ENCODE data around the gene MAST2.
A peak's percentile ranks its signal among the peaks of the same experiment; 100 is the strongest.
"Not testable (repeated sequence)": the region's sequence is repeated elsewhere in the genome, so short reads cannot be mapped to it uniquely, and the experiment has no call there.

Gene MAST2

DNA sequence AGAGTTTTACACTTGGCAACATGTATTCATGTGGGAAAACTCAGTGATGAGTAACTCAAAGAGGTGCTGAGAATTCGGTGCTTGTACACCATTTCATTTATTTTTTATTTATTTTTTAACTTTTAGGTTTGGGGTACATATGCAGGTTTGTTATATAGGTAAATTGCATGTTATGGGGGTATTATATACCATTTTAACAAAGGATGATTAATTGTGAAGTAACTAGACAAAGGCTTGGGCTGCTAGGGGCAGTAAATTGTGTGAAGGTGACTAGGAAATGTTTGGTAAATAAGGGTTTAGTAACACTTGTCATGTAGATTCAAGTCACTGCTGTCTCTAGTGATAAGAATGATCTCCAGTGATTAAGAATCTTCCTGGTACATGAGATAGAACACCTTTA, 139.0 kb downstream of the MAST2 start:
- no peak for DNase-seq

DNA sequence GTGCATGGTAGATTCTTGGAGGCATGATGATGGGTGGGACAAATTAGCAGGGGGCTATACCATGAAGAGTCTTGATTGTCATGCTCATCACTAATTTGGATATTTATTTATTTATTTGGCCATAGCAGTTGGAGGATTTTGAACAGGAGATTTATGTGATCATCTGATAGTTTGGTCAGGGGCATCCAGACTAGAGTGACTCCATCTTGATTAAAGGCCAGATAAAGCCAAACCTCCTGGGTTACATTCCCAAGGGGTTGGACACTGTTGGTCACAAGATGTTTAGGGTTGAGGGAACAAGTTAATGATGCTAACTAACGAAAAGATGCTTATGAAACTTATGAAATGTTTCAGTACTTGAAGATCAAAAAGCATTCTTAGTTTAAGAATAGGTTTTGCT, 139.8 kb downstream of the MAST2 start:
- no peak for DNase-seq

DNA sequence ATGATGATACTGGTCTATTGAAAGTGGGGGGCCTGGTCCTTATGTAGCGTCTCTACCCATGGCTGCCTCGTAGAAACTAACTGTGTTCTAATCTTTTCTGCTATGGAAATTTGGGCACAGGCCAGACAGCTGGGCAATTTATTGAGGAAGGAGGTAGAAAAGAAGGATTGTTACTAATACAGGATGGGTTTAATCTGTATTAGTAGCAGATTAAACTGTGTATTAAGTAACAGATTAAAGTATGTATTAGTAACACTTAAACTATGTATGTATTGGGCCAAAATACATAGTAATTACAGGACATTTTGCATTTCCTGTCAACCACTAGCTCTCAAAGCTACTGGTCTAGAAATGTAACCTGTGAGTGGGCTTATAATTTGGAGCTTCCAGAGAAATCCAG, 142.0 kb downstream of the MAST2 start:
- DNase-seq: peak; percentile 66

DNA sequence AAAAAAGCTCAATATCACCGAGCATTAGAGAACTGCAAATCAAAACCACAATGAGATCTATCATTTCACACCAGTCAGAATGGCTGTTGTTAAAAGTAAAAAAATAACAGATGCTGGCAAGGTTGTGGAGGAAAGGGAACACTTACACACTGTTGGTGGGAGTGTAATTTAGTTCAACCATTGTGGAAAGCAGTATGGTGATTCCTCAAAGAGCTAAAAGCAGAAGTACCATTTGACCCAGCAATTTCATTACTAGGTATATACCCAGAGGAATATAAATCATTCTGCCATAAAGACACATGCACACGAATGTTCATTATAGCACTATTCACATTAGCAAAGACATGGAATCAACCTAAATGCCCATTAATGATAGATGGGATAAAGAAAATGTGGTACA, 146.1 kb downstream of the MAST2 start:
- DNase-seq: not testable (repeated sequence)

DNA sequence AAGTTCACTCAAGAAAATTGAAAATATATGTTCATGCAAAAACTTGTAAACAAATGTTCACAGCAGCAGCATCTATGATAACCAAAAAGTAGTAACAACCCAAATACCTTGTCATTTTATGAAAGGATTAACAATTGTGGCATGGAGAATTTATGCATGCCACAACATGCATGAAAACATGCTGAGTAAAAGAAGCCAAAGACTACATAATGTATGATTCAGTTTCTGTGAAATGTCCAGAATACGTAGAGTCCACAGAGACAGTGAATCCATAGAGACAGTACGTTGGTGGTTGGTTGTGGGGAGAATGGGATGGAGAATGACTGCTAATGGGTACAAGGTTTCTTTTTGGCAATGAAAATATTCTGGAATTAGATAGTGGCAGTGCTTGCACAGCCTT, 148.7 kb downstream of the MAST2 start:
- DNase-seq: peak; percentile 29

DNA sequence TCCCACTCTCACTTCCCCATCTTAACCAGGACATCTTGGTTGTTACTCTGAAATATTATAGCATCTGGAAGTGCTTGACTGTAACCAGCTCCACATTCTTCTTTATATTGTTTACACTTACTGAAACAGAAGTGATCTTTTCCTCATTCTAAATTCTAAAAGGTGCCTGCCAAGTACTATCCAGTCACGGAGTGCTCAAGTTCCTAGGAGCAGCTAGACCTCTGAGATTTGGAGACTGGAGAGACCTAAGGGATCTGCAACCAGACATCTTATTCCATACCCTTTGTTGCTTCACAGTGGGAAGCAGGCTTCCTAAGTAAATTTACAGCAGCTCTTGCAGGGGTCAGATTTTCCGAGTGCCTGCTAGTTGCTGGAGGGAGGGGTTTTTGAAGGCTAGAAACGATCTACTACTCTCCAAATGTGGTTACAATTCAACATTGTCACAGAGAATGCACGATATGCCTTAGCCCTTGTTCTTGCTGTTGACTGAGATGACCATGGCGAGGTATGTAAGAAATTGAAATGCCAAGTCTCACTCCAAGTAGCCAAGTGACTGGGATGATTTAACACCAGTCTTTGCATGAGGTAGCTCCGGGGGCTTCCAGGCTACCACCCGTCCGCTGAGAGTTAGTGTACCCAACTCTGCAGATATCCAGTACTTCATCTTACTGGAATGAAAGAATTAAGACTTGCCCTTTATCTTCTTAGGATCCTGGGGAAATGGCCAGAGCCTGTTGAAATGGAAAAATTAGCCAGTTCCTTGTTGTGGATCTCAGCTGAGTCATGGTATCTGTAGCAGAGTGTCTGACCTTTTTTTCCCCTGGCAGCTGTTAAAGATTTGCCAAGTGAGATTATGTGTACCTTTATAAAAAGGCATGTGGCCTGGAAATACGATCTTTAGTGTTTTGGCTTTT, 150.8 kb downstream of the MAST2 start:
- DNase-seq: peak; percentile 64

DNA sequence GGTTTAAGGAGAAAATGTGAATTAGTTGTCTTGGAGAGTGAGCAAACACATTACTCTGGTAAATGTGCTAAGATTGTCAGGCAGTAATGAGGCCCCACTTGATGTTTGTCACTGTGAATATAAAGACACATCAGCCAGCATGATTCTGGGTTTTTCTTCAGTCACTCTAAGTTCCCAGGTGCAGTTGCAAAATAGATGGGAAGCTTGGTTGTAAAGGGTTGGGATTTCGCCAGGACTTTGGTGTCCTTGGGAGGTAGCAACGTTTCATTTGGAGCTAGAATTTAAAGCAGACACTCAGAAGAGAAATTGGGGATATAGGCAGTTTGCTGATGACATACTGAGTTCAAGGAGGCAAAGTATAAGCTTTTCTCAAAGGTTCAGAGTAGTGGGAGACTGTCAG, 154.3 kb downstream of the MAST2 start:
- DNase-seq: no peak

DNA sequence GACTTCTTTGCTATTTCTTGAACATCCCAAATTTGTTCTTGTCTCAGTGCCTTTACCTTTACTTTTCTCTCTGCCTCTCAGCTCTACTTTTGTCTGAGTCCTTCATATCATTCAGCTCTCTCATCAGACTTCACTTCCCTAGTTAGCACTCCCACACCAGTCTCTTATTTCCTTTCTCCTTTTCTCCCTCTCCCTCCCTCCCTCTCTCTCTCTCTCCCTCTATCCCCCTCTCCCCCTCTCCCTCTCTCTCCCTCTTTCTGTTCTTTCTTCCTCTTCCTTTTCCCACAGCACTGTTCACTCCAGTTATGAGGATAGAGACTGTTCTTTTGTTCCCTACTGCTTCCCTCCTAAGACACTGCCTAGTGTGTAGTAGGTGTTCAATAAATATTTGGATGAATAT, 154.9 kb downstream of the MAST2 start:
- no peak for DNase-seq

DNA sequence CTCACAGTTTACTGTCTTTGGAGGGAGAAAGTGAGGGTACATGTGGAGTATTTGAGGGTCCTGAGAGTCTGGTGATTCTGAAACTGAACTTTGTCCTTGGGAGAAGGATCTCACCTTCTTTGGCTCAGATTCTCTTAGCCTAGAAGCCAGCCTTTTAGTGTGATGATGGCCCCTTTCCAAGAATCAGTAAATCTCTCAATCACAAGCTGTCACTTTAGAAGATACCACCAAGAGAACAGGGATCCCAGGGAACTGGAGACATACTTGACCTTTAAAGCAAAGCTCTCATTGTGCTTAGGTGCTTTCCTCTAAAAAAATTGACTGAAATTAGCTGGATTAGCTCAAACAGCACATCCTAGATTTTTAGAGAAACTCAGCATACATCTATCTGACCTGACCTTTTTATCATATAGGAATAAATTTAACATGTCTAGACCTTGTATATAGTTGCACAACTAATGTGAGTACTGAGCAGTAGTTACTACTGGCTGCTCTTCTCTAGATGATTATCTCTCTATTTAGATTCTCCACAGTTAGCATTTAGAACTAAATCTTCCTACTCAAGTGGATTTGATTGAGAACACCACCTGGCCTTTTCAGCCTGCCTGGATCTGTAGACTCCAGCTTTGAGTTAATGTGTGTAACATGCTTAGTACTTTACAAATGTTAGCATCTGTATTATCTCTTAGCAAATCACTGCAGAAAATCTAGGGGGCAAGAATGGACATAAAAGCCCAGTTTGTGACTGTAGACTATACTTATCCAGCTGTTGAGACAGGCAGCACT, 157.7 kb downstream of the MAST2 start:
- no peak for DNase-seq

DNA sequence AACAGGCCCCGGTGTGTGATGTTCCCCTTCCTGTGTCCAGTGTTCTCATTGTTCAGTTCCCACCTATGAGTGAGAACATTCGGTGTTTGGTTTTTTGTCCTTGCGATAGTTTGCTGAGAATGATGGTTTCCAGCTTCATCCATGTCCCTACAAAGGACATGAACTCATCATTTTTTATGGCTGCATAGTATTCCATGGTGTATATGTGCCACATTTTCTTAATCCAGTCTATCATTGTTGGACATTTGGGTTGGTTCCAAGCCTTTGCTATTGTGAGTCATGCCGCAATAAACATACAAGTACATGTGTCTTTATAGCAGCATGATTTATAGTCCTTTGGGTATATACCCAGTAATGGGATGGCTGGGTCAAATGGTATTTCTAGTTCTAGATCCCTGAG, 158.5 kb downstream of the MAST2 start:
- DNase-seq: not testable (repeated sequence)

DNA sequence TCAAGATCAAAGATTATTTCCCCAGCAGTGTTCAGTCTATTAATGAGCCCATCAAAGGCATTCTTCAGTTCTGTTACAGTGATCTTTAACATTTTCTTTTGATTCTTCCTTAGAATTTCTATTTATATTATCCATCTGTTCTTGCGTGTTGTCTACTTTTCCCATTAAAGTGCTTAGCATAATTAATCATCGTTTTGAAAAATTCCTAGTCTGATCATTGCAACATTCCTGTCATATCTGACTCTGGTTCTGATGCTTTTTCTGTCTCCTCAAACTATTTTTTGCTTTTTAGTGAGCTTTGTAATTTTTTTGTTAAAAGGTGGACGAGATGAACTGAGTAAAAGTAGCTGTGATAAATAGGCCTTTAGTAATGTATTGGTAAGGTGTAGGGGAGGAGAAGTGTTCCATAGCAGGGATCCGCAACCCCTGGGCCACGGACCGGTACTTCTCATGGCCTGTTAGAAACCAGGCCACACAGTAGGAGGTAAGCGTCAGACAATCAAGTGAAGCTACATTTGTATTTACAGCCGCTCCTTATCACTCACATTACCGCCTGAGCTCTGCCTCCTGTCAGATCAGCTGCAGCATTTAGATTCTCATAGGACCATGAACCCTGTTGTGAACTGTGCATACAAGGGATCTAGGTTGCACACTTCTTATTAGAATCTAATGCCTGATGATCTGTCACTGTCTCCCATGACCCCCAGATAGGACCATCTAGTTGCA, 165.7 kb downstream of the MAST2 start:
- peak; percentile 28 for DNase-seq

DNA sequence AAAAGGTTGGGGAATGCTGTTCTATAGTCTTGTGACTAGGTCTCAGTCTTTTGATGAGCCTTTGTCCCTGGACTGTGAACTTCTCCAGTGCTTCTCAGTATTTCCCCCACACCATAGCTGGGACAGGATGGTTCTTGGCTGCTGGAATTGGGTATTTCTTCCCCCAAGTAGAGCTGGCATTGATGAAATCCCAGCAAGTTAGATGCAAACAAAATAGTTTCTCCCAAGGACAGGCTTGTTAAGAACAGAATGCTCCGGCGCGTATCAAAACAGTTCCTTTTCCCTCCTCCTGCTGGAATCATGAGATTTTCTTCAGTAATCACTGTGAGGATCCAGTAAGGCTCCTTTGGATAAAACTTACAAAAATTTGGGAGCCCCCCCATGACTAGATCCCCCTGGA, 166.5 kb downstream of the MAST2 start:
- no peak for DNase-seq

DNA sequence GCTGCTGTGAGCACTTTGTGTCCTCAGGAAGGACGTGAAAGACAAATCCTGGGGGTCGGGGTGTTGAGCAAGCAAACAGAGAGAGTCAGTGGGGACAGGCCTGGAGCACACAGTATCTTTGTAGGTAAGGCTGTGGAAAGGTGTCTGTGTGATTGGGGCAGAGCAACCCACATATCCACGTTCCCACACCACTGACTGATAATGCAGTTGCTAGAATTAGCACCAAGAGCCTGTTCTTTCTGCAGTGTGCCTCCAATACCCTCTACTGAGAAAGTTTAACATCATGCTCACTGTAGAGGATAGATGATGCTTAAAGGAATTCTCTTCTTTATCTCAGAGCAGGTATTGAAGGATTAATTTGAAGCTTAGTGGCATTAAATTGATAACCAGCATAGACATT, 167.9 kb downstream of the MAST2 start:
- no peak for DNase-seq

DNA sequence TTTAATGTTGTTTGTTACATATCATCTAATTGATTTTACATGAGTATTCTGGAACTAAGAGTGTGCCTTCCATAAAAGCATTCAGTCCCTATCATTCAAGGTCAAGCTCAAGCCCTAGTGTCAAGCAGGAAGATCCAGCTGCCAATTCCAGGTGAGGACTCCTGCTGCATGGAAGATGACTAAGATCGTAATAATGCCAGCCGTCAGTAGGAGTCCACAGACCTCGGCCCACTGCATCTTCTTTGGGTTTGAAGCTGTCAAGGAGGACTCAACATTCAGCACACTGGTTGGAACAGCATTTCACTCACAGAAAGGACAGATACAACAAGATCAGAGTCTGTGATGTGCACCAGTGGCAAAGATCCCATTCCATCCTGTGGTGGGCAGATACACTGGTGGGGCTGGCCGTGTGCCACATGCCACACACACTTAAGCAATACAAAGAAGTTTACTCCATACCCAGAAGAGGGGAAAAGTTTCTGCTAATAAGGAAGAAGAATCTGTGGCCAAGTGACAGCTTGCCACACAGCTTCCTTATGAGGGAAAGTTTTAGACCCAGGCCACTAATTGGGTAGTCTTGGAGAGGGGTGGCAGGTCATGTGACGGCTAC, 168.6 kb downstream of the MAST2 start:
- DNase-seq: no peak

DNA sequence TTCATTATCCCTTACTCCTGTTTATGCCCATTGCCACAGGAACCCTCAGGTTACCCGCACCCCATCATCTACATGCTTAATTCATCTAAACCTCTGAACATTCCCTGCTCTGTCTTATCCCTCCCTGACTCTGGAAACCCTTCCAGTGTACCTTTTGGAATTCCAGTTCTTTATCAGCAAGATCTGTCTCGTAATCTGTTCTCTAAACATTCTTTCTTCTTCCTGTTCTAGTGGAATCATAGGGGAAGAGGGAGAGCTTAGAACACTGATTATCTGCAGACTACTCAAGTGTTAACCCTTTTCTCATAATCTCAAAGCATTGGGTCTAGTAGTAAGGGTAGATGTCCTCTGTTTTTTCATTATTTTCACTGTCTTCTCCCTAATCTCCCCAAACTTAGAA, 169.2 kb downstream of the MAST2 start:
- no peak for DNase-seq

DNA sequence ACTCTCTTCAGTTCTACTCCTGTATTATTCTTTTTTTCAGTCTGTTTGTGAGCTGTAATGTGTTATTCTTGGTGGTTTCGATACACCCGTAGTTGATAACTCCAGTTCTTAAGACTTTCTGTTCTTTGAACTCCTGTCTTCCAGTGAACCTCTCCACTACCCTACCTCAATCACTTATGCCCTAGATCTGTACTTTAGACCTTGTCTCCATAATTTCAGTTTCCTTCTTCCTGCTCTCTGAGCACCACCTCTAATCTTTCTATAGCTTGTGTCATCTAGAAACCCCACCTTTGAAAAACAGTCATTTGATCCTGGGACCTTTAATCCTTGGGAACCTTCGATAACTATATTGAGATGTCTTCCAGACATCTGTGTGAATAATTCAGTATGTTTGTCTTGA, 169.7 kb downstream of the MAST2 start:
- DNase-seq: no peak

DNA sequence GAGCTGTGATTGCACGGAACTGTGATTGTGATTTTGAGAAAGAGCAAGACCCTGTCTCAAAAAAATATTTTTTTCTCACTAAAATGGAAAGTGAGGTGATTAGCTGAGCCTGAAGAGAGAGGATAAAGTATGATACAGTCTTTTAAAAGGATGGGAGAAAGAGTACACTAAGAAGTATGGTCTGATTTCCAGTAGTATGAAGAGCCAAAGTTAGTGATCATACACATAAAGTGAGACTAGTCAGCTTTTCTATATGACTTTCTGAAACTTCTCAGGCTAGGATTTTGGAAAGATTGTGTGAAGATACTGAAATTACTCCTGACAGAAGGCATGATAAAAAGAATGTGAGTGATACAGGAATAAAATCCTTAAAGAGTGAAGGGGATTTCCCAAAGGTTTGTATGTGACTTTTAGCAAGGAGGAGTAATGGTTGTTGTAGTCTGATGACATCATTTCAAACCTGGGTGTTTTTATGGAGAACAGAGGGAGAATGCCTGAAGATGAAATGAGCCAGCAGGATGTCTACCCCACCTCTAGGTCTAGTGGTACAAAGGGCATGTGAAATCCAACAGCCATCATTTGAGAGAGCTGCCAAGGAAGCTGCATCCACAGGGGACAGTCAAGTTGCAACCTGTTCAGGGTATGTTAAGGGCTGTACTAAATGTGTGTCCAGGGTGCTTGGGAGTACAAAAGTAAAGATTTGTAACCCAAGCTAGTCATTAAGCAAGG, 171.3 kb downstream of the MAST2 start:
- DNase-seq: no peak

DNA sequence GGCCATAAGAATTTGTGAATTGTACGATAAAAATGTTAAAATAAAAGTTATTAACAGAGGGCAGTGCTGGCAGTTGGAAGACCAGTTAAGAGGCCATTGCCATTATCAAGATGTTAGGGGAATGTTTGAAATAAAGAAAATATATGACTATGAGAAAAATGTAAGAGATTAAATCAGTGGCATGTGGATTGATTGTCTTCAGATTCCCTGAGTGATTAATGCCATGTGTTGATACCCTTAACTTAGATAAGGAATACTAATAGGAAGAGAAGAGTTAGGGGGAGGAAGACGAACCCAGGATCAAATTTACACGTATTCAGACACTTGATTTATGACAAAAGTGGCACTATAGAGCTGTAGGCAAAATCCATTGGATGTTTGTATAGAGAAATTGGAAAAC, 173.2 kb downstream of the MAST2 start:
- no peak for DNase-seq

DNA sequence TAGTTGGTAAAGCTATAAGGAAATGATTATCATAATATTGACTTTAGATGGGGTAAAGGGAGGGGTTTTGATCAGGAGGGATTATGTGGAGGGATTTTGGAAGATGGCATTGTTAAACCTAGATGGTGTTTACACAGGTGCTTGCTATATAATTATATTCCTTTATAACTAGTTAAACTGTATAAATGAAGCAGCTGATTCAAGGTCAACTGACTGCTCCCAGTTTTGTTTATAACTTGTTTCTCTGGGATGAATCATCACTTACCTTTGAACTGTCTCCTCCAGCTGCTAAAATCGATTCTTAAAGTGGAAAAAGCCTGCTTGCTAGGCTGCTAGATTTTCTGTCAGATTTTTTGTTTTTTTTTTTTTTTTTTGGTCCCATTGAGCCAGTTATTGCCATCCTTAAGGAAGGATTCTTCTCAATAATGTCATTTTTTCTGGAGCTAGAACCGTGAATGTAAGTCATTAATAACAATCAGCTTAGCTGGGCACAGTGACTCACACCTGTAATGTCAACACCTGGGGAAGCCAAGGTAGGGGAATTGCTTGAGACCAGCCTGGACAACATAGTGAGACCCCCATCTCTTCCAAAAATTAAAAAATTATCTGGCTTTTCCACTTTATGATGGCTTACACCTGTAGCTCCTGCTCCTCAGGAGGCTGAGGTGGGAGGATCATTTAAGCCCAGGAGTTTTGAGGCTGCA, 175.8 kb downstream of the MAST2 start:
- no peak for DNase-seq

DNA sequence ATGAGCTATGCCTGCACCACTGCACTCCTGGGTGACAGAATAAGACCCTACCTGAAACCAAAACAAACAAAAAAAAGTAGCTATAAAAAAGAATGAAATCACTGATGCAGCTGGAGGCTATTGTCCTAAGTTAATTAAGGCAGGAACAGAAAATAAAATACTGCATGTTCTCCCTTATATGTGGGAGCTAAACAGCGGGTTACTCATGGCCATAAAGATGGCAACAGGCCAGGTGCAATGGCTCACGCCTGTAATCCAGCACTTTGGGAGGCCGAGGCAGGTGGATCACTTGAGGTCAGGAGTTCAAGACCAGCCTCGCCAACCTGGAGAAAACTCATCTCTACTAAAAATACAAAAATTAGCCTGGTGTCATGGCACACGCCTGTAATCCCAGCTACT, 176.4 kb downstream of the MAST2 start:
- DNase-seq: no peak

DNA sequence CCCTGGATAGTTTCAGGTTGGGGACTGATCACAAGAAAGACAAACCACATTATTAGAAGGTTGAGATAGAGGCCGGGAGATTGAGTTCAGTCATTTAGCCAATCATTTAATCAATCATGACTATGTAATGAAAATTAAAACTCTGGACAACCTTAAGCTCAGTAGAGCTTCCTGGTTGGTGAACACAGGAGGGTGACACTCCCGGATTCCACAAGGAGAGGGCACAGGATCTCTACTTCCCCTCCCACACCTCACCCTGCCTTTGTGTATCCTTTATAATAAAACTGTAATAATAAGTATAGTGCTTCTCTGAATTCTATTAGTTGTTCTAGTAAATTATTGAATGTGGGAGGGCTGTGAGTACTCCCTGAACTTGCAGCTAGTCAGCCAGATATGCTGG, 178.9 kb downstream of the MAST2 start:
- no peak for DNase-seq

Data from fibroblast of skin of abdomen (primary cell).